ENCODE measurements around the gene PTPRR. TPM values are rescaled to one million over a fixed set of nuclear protein-coding genes. Genes with fewer than 3 reads are reported as not detected.

The PTPRR gene
- total and polyA plus RNA-seq, 2 of the 13 experiments (the other 11 are each of a cell fraction or from before 2014, with no cell fraction given): not detected

DNA sequence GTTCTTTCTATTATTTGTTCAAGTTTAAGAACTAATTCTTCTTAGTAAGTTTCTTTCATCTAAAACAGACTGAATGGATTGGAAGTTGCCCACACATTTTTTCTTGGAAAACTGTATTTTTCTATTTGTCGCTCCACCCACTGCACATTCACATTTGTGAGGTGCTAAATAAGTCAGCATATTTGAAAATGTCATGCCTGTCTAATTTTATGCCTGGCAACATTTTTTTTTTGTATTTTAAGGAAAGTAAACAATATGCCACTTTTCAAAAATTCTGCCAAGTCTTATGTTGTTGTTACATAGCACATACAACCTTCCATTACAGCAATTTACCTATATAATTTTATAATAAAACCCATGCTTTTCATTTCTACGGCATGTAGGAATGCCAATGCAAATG is 170.6 kb downstream of the PTPRR start:
- CTCF ChIA-PET (ENCODE audit: low intra/inter-chr PET ratio, low total read pairs): no interaction called here
- Histone ChIP-seq H3K79me2 (ENCODE audit: insufficient read depth, low read length) (no peaks in the 10 kb centered on the region), H3K4me1 (ENCODE audit: insufficient read depth, low read length) (no peaks in the 10 kb centered on the region), H3K36me3 (replicated peaks in 1 of 2; ENCODE audit: control insufficient read depth in 1 of 2, insufficient read depth in 2 of 2, low read length in 2 of 2) (no peaks in the 10 kb centered on the region), H3K27me3 (ENCODE audit: control insufficient read depth in 1 of 2, insufficient read depth in 2 of 2, low read length in 2 of 2) (0 out of 5 replicates have a peak, but pooled peaks cover 0 to 3% of the 10 kb centered on the region in 2 experiments), H2AFZ (ENCODE audit: low read length) (no peak overlapping the region), H3K27ac (ENCODE audit: extremely low read length, insufficient read depth, low read length) (no peak overlapping the region), H3K4me2 (ENCODE audit: low read depth, low read length) (no peak overlapping the region), H4K20me1 (ENCODE audit: insufficient read depth, low read length) (no peaks in the 10 kb centered on the region), H3K9ac (ENCODE audit: insufficient read depth, low read depth, low read length) (no peak overlapping the region), H3K4me3 (replicated peaks in 1 of 3; ENCODE audit: insufficient read depth in 1 of 3, low read depth in 2 of 3, low read length in 3 of 3) (no peak overlapping the region), H3K9me3 (ENCODE audit: low read length) (no peaks in the 10 kb centered on the region)
- no TSS peak for BruUV-seq (replicated peaks)
- POLR2A ChIA-PET: no interaction called here
- no peak for FAIRE-seq
- intact Hi-C loops (cut with micrococcal nuclease; ENCODE audit: unreplicated experiment) (no loop called here), in situ Hi-C loops (cut with HindIII; ENCODE audit: extremely low pct_ligation_motif_present, low pct_unique_long_range_greater_than_20kb) (loop anchor here (25.0 kb wide), 1 partner anchor 262 kb away; no protein-coding TSS in a partner anchor)
- 25% methylated on average over 2 of the region's 2 CpGs for WGBS (ENCODE audit: low lambda C conversion rate)
- no peak for ATAC-seq
- TF ChIP-seq MEF2D (CRISPR knock-in tag; IDR thresholded peaks at IDR 0.05) (no peak), SNAPC2 (CRISPR knock-in tag; IDR thresholded peaks at IDR 0.05) (no peak), TARDBP (CRISPR knock-in tag; IDR thresholded peaks at IDR 0.05) (no peak), MTA1 (CRISPR knock-in tag; IDR thresholded peaks at IDR 0.05; ENCODE audit: borderline replicate concordance) (no peak), ZNF724P (CRISPR knock-in tag; IDR thresholded peaks at IDR 0.05; ENCODE audit: borderline replicate concordance) (no peak), MYNN (CRISPR knock-in tag; IDR thresholded peaks at IDR 0.05; ENCODE audit: low read depth) (no peak)
- TF ChIP-seq, protein P1, sequence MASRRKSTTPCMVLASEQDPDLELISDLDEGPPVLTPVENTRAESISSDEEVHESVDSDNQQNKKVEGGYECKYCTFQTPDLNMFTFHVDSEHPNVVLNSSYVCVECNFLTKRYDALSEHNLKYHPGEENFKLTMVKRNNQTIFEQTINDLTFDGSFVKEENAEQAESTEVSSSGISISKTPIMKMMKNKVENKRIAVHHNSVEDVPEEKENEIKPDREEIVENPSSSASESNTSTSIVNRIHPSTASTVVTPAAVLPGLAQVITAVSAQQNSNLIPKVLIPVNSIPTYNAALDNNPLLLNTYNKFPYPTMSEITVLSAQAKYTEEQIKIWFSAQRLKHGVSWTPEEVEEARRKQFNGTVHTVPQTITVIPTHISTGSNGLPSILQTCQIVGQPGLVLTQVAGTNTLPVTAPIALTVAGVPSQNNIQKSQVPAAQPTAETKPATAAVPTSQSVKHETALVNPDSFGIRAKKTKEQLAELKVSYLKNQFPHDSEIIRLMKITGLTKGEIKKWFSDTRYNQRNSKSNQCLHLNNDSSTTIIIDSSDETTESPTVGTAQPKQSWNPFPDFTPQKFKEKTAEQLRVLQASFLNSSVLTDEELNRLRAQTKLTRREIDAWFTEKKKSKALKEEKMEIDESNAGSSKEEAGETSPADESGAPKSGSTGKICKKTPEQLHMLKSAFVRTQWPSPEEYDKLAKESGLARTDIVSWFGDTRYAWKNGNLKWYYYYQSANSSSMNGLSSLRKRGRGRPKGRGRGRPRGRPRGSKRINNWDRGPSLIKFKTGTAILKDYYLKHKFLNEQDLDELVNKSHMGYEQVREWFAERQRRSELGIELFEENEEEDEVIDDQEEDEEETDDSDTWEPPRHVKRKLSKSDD (CRISPR knock-in tag; IDR thresholded peaks at IDR 0.05; ENCODE audit: low read depth): no peak
- TF ChIP-seq, protein P2, sequence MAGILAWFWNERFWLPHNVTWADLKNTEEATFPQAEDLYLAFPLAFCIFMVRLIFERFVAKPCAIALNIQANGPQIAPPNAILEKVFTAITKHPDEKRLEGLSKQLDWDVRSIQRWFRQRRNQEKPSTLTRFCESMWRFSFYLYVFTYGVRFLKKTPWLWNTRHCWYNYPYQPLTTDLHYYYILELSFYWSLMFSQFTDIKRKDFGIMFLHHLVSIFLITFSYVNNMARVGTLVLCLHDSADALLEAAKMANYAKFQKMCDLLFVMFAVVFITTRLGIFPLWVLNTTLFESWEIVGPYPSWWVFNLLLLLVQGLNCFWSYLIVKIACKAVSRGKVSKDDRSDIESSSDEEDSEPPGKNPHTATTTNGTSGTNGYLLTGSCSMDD (CRISPR knock-in tag; IDR thresholded peaks at IDR 0.05): no peak
- TF ChIP-seq, protein P3, sequence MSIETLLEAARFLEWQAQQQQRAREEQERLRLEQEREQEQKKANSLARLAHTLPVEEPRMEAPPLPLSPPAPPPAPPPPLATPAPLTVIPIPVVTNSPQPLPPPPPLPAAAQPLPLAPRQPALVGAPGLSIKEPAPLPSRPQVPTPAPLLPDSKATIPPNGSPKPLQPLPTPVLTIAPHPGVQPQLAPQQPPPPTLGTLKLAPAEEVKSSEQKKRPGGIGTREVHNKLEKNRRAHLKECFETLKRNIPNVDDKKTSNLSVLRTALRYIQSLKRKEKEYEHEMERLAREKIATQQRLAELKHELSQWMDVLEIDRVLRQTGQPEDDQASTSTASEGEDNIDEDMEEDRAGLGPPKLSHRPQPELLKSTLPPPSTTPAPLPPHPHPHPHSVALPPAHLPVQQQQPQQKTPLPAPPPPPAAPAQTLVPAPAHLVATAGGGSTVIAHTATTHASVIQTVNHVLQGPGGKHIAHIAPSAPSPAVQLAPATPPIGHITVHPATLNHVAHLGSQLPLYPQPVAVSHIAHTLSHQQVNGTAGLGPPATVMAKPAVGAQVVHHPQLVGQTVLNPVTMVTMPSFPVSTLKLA (IDR thresholded peaks at IDR 0.05): no peak
- no peak for DNase-seq (ENCODE audit: low spot score)

Data from HepG2 (cell line).